ENCODE data around the gene DGCR8. TPM values are rescaled to one million over a fixed set of nuclear protein-coding genes. Genes with fewer than 3 reads are reported as not detected.

Gene DGCR8
- total RNA-seq, 5 donors from 2014 or later (not counting 1 experiment from before 2014, with no cell fraction given): 38.4 to 48.1 (median 45.1) TPM

- ChIA-PET CTCF (interaction anchor here in 1 of 2 donors (0.6 kb wide), 1 partner anchor 161 kb away, joined by 4 read pairs; no protein-coding TSS in a partner anchor), POLR2A (interaction anchor here in 1 of 2 donors (0.6 kb wide), 2 partner anchors 33 to 155 kb away, joined by 4 read pairs; no protein-coding TSS in a partner anchor)
- Mint-ChIP-seq H3K27ac (peak overlapping the region in 1 of 2 donors; percentile 44), H3K4me1 (peaks cover 16 to 40% (median 31%) of the 10 kb centered on the region in 3 donors), H3K4me3 (peak overlapping the region in 1 of 3 donors; percentile 21), H3K36me3 (peaks cover 9% of the 10 kb centered on the region), H3K27me3 (no peaks in the 10 kb centered on the region), H3K9me3 (no peaks in the 10 kb centered on the region)
- Histone ChIP-seq H3K4me3 (ENCODE audit: control insufficient read depth in 1 of 2, extremely low read depth in 1 of 2, low read length in 1 of 2) (no peak overlapping the region), H3K36me3 (ENCODE audit: control insufficient read depth in 2 of 2, extremely low read depth in 1 of 2, insufficient read depth in 1 of 2, low read length in 1 of 2) (peaks cover 13 to 64% of the 10 kb centered on the region in 2 donors), H3K27me3 (replicated peaks in 1 of 2; ENCODE audit: control insufficient read depth in 2 of 2, extremely low read depth in 1 of 2, insufficient read depth in 2 of 2, low read length in 1 of 2) (no peaks in the 10 kb centered on the region), H3K27ac (ENCODE audit: low read length) (no peak overlapping the region), H3K9me3 (no peaks in the 10 kb centered on the region), H3K4me1 (ENCODE audit: control insufficient read depth in 1 of 2, extremely low read depth in 1 of 2, insufficient read depth in 2 of 2, low read length in 2 of 2) (peaks cover 17 to 75% of the 10 kb centered on the region in 2 experiments)
- no peak for DNase-seq
- 95% methylated on average over 16 of the region's 19 CpGs for WGBS (ENCODE audit: insufficient coverage)
- ATAC-seq (replicated peaks in 1 of 4): no peak
Measured at GRCh38 chr22:20113551-20114310, 33.7 kb downstream of the DGCR8 start.

- H3K36me3 ChIP-seq (ENCODE audit: control insufficient read depth in 2 of 2, extremely low read depth in 1 of 2, insufficient read depth in 1 of 2, low read length in 1 of 2): peaks cover 11 to 66% of the 10 kb centered on the region in 2 donors
- WGBS (ENCODE audit: insufficient coverage): 93% methylated on average over 29 of the region's 36 CpGs
- no peaks in the 10 kb centered on the region for H3K27me3 ChIP-seq (replicated peaks in 1 of 2; ENCODE audit: control insufficient read depth in 2 of 2, extremely low read depth in 1 of 2, insufficient read depth in 2 of 2, low read length in 1 of 2)
- CTCF ChIA-PET: no interaction called here
- Mint-ChIP-seq H3K36me3 (peaks cover 9% of the 10 kb centered on the region), H3K4me1 (peaks cover 18 to 49% (median 40%) of the 10 kb centered on the region in 3 donors), H3K27ac (peak overlapping the region; percentile 55 to 61), H3K9me3 (no peaks in the 10 kb centered on the region), H3K4me3 (peak overlapping the region; percentile 36 to 66 (median 61)), H3K27me3 (no peaks in the 10 kb centered on the region)
- POLR2A ChIA-PET: no interaction called here
- peaks cover 17 to 86% of the 10 kb centered on the region in 2 experiments for H3K4me1 ChIP-seq (ENCODE audit: control insufficient read depth in 1 of 2, extremely low read depth in 1 of 2, insufficient read depth in 2 of 2, low read length in 2 of 2)
- H3K9me3 ChIP-seq: no peaks in the 10 kb centered on the region
- H3K27ac ChIP-seq (ENCODE audit: low read length): no peak overlapping the region
- ATAC-seq (replicated peaks in 1 of 4) (no peak), DNase-seq (no peak)
- H3K4me3 ChIP-seq (ENCODE audit: control insufficient read depth in 1 of 2, extremely low read depth in 1 of 2, low read length in 1 of 2): no peak overlapping the region
Measured at GRCh38 chr22:20114506-20115475, 34.8 kb downstream of the DGCR8 start.

GRCh38 chr22:20115691-20116375 is 35.8 kb downstream of the DGCR8 start, which contains the start of gene RANBP1:
TSS of gene RANBP1 (plus strand) at chr22:20116104. CDS start at chr22:20116185, 81 bp downstream.
- no peaks in the 10 kb centered on the region for H3K27me3 Mint-ChIP-seq
- H3K4me1 Mint-ChIP-seq: peaks cover 18 to 55% (median 45%) of the 10 kb centered on the region in 3 donors
- DNase-seq (no peak), ATAC-seq (replicated peaks in 1 of 4) (no peak)
- ChIA-PET POLR2A (no interaction called here), CTCF (no interaction called here)
- H3K9me3 Mint-ChIP-seq: no peaks in the 10 kb centered on the region
- H3K36me3 ChIP-seq (ENCODE audit: control insufficient read depth in 2 of 2, extremely low read depth in 1 of 2, insufficient read depth in 1 of 2, low read length in 1 of 2): peaks cover 5 to 67% of the 10 kb centered on the region in 2 donors
- peaks cover 12% of the 10 kb centered on the region for H3K36me3 Mint-ChIP-seq
- H3K27me3 ChIP-seq (replicated peaks in 1 of 2; ENCODE audit: control insufficient read depth in 2 of 2, extremely low read depth in 1 of 2, insufficient read depth in 2 of 2, low read length in 1 of 2): no peaks in the 10 kb centered on the region
- peak within 1 kb of the TSS; percentile 77 to 89 (median 85) for H3K4me3 Mint-ChIP-seq
- H3K27ac ChIP-seq (ENCODE audit: low read length): peak within 1 kb of the TSS; percentile 73
- peak within 1 kb of the TSS; percentile 89 to 92 for H3K27ac Mint-ChIP-seq
- 83% methylated on average over 30 of the region's 30 CpGs for WGBS (ENCODE audit: insufficient coverage)
- H3K9me3 ChIP-seq: no peaks in the 10 kb centered on the region
- H3K4me1 ChIP-seq (ENCODE audit: control insufficient read depth in 1 of 2, extremely low read depth in 1 of 2, insufficient read depth in 2 of 2, low read length in 2 of 2): peaks cover 17 to 91% of the 10 kb centered on the region in 2 experiments
- peak within 1 kb of the TSS; percentile 79 to 86 for H3K4me3 ChIP-seq (ENCODE audit: control insufficient read depth in 1 of 2, extremely low read depth in 1 of 2, low read length in 1 of 2)

- ChIA-PET POLR2A (no interaction called here), CTCF (interaction anchor here in 1 of 2 donors (1.4 kb wide), 1 partner anchor 13 kb away, joined by 5 read pairs; no protein-coding TSS in a partner anchor)
- Mint-ChIP-seq H3K27ac (peak overlapping the region; percentile 89 to 92), H3K36me3 (peaks cover 12% of the 10 kb centered on the region), H3K4me1 (peaks cover 21 to 50% (median 39%) of the 10 kb centered on the region in 3 donors), H3K4me3 (peak overlapping the region; percentile 77 to 89 (median 85)), H3K9me3 (no peaks in the 10 kb centered on the region), H3K27me3 (no peaks in the 10 kb centered on the region)
- WGBS (ENCODE audit: insufficient coverage): 6% methylated on average over 18 of the region's 27 CpGs
- Histone ChIP-seq H3K4me1 (ENCODE audit: control insufficient read depth in 1 of 2, extremely low read depth in 1 of 2, insufficient read depth in 2 of 2, low read length in 2 of 2) (peaks cover 17 to 86% of the 10 kb centered on the region in 2 experiments), H3K4me3 (ENCODE audit: control insufficient read depth in 1 of 2, extremely low read depth in 1 of 2, low read length in 1 of 2) (peak overlapping the region; percentile 79 to 86), H3K36me3 (ENCODE audit: control insufficient read depth in 2 of 2, extremely low read depth in 1 of 2, insufficient read depth in 1 of 2, low read length in 1 of 2) (peaks cover 2 to 63% of the 10 kb centered on the region in 2 donors), H3K27me3 (replicated peaks in 1 of 2; ENCODE audit: control insufficient read depth in 2 of 2, extremely low read depth in 1 of 2, insufficient read depth in 2 of 2, low read length in 1 of 2) (no peaks in the 10 kb centered on the region), H3K9me3 (no peaks in the 10 kb centered on the region), H3K27ac (ENCODE audit: low read length) (peak overlapping the region; percentile 73)
- DNase-seq: no peak
- ATAC-seq (replicated peaks in 1 of 4): no peak
Measured at GRCh38 chr22:20116376-20116950, 36.4 kb downstream of the DGCR8 start.

GRCh38 chr22:20116951-20117632 is 37.1 kb downstream of the DGCR8 start, which contains the start of gene TRMT2A:
TSS of gene TRMT2A (minus strand) at chr22:20117226. CDS start at chr22:20116906, 320 bp downstream.
- Histone ChIP-seq H3K4me3 (ENCODE audit: control insufficient read depth in 1 of 2, extremely low read depth in 1 of 2, low read length in 1 of 2) (peak within 1 kb of the TSS; percentile 79 to 86), H3K9me3 (no peaks in the 10 kb centered on the region), H3K27me3 (replicated peaks in 1 of 2; ENCODE audit: control insufficient read depth in 2 of 2, extremely low read depth in 1 of 2, insufficient read depth in 2 of 2, low read length in 1 of 2) (no peaks in the 10 kb centered on the region), H3K27ac (ENCODE audit: low read length) (peak within 1 kb of the TSS; percentile 73), H3K4me1 (ENCODE audit: control insufficient read depth in 1 of 2, extremely low read depth in 1 of 2, insufficient read depth in 2 of 2, low read length in 2 of 2) (peaks cover 17 to 86% of the 10 kb centered on the region in 2 experiments), H3K36me3 (ENCODE audit: control insufficient read depth in 2 of 2, extremely low read depth in 1 of 2, insufficient read depth in 1 of 2, low read length in 1 of 2) (peaks cover 2 to 64% of the 10 kb centered on the region in 2 donors)
- under 1% methylated on average over 82 of the region's 88 CpGs for WGBS (ENCODE audit: insufficient coverage)
- ChIA-PET CTCF (interaction anchor here in 1 of 2 donors (0.6 to 1.4 kb wide), 2 partner anchors 12 to 36 kb away, joined by 5 read pairs; no protein-coding TSS in a partner anchor), POLR2A (interaction anchor here in 1 of 2 donors (0.7 kb wide), 2 partner anchors 21 to 276 kb away, joined by 8 to 10 read pairs; no protein-coding TSS in a partner anchor)
- no peaks in the 10 kb centered on the region for H3K27me3 Mint-ChIP-seq
- peaks cover 24 to 52% (median 40%) of the 10 kb centered on the region in 3 donors for H3K4me1 Mint-ChIP-seq
- DNase-seq: peak; percentile 90 to 99 (median 94)
- ATAC-seq (replicated peaks in 1 of 4): peak; percentile 82 to 87 (median 84)
- peak within 1 kb of the TSS; percentile 89 to 92 for H3K27ac Mint-ChIP-seq
- peaks cover 12% of the 10 kb centered on the region for H3K36me3 Mint-ChIP-seq
- H3K4me3 Mint-ChIP-seq: peak within 1 kb of the TSS; percentile 77 to 89 (median 85)
- H3K9me3 Mint-ChIP-seq: no peaks in the 10 kb centered on the region
